H4 (cell line): Measurements from ENCODE around the gene EPB41L4B. TPM values are rescaled to one million over a fixed set of nuclear protein-coding genes. Genes with fewer than 3 reads are reported as not detected.
"Not testable (repeated sequence)": the region's sequence is repeated elsewhere in the genome, so short reads cannot be mapped to it uniquely, and the experiment has no call there.

Source experiments
- DNase-seq: peaks from one replicate; pipeline ENCODE4 v3.0.0-alpha.2; 2015; ENCODE audit warnings: low spot score
- total RNA-seq: library from RNA; depleted of rRNA; stranded (reverse); fragments of >200 nt; shearing (Covaris generic); gene quantifications from 2 replicates; pipeline ENCODE4 v1.2.3, GENCODE V29; 2014; rRNA removed

Gene EPB41L4B
- total RNA-seq: 1.4 and 3.5 TPM in 2 replicates

GRCh38 chr9:109320742-109321448 lies at the start of gene EPB41L4B:
Gene EPB41L4B (minus strand): TSS chr9:109321059. CDS start chr9:109320446, 613 bp downstream.
- DNase-seq: peak; percentile 86

DNA sequence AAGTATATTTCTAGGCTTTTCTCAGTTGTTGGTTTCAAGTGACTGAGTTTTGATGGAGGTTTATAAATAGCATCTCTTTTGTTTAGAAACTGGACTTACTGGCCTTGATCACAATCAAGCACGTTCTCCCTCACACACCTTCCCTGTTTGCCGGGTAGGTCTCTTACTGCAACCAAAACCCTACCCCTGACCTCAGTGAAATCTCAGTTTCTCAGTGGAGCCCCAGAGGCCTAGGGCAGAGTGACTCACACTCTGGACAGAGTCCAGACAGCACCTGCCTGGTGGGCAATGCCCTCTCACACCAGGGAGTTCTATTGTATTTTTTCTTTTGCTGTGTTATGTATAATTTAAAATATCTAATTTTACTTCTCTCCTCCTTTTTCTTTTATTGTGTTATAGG lies 48.4 kb upstream of the EPB41L4B start:
- no peak for DNase-seq

GRCh38 chr9:109360771-109361170 lies 39.9 kb upstream of the EPB41L4B start:
- DNase-seq: no peak

DNA sequence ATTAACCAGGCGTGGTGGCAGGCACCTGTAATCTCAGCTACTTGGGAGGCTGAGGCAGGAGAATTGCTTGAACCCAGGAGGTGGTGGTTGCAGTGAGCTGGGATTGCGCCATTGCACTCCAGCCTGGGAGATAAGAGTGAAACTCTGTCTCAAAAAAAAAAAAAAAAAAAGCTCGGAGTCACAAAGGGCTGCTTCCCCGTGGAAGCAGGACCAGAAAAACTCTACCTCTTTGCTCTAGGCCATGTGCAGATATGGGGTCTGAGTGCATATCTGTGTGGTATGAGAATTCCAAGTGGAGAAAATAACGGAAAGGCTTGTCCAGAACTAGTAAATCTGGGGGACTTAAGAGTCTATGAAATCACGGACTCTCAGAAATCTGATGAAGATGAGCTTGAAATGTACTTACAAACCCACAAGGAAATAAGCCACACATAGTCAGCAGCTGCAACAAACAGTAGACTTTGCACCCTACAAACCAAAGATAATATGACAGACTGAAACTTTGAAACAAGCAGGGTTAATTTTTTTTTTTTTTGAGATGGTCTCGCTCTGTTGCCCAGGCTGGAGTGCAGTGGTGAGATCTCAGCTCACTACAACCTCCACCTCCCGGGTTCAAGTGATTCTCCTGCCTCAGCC lies 38.2 kb upstream of the EPB41L4B start:
- DNase-seq: not testable (repeated sequence)

GRCh38 chr9:109355564-109356297 lies 34.9 kb upstream of the EPB41L4B start:
- DNase-seq: no peak

- DNase-seq: no peak
Observed at GRCh38 chr9:109354190-109354589, 33.3 kb upstream of the EPB41L4B start.

DNA sequence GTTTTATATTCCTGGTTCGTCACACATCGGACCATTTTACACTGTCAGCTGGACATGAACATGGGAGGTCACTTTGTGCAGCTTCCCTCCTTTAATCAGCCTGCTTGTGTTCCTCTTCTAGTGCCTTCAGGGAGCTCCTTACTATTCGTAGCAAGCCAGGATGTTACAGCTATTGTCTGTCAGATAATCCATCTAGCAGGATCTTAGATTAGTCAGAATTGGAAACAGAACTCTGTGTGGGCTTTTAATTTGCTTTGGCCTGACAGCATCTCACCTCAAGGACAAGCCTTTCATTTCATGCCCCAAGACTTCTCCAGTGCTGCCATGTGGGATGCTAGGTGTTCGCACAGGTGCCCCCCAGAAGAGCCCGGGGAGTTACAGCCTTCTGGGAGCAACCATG lies 30.2 kb upstream of the EPB41L4B start:
- DNase-seq: no peak

GRCh38 chr9:109349421-109349846 lies 28.6 kb upstream of the EPB41L4B start:
- DNase-seq: peak; percentile 65

DNA sequence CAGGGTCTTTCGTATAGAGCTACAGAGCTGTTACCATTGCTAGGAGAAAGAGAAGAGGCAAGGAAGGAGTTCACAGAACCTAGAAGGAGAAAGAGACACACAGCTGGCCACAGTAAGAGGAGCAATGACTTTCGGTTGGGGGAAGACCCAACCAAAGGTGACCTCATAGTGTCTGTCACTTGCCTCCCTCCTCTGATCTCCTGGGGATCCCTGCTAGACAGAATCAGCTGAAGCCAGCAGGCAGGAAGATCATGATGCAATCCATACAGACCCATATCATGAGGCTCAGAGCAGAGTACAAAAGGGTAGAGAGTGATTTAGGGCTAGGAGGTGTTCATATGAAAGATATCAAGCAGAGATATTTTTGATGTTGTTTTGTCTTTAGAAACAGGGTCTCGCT lies 26.0 kb upstream of the EPB41L4B start:
- no peak for DNase-seq

DNA sequence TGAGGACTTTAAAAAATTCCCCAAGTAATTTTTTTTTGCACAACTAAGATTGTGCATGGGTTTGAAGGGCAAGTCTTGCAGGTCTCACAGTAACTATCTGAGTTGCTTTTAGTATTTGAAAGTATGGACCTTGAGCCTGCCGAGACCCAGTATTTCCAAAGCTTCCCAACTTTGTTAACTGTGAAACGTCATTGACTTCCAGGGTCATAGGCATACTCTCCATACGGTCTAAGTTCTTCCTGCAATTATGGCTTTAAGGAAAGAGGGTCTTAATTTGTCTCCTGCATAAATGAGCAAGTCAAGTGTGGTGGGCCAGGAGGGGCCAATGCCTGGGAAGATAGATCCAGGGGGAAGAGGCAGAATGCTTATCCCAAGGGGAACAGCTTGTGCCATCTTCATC lies 24.0 kb upstream of the EPB41L4B start:
- no peak for DNase-seq

DNA sequence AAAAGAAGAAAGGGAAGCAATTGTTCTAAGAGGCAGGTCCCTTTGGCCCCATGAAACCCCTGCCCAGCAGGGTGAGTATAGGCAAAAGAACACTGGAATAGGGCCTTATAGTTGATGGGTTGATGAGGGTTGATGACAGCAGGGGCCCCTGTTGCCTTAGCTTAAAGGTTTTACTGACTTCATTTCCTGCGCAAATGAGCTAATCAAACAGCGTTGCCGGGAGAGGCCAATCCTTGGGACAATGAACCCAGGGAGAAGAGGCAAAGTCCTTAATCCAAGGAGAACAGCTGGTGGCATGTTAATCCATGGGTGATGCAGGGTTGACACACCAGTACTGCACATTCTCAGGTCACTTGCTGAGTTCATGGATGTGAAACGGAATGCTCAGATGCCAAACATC lies 22.0 kb upstream of the EPB41L4B start:
- DNase-seq: no peak

DNA sequence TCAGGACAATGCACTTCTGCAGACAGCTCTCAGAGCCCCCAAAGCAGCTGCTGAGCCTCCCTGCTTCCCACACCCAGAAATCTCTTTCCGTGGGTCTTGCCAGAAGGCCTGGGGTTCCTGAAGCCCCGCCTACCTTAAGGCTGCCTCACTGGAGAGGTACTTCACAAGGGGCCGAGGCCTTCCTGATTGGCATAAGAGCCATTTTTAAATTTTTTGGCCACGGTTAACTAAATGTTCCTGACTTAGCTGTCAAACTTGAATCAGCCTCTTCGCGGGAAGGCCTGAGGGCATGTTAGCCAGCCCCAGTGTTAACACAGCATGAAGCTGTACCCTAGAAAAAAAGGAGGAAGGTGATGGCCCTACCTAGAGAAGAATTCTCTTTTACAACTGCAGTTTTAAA lies 20.7 kb upstream of the EPB41L4B start:
- no peak for DNase-seq

DNA sequence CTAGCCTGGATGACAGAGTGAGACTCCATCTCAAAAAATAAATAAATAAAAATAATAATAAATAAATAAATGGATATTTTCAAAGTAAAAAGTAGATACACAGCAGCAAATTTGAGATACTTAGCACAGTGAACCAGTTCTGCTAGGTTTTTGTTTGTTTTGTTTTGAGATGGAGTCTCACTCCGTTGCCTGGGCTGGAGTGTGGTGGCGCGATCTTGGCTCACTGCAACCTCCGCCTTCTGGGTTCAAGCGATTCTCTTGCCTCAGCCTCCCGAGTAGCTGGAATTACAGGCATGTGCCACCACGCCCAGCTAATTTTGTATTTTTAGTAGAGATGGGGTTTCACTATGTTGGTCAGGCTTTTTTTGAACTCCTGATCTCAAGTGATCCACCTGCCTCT lies 20.1 kb upstream of the EPB41L4B start:
- DNase-seq: not testable (repeated sequence)

DNA sequence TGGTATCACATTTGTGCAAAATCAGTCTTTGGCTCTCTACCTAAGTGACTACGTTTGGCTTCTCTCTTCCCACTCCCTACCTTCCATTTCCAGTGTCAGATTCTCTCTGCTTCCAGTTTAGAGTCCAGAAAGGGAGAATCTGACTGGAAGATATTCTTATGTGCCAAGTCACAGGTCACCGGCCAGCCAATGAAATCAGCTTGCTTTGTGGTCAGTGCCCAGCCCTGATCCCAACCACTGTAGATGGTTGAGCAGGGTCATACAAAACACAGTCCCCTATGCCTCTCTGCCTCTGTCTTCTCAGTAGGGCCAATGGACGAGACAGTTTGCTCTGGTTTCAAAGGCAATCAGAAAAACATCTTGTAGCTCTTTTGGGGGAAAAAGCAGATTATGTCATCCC lies 15.6 kb upstream of the EPB41L4B start:
- DNase-seq: no peak

- no peak for DNase-seq
Observed at GRCh38 chr9:109335929-109336328, 15.1 kb upstream of the EPB41L4B start.

GRCh38 chr9:109335121-109335520 lies 14.3 kb upstream of the EPB41L4B start:
- no peak for DNase-seq

GRCh38 chr9:109331353-109331752 lies 10.5 kb upstream of the EPB41L4B start:
- peak; percentile 29 for DNase-seq

GRCh38 chr9:109329638-109330258 lies 8.9 kb upstream of the EPB41L4B start:
- peak; percentile 16 for DNase-seq

DNA sequence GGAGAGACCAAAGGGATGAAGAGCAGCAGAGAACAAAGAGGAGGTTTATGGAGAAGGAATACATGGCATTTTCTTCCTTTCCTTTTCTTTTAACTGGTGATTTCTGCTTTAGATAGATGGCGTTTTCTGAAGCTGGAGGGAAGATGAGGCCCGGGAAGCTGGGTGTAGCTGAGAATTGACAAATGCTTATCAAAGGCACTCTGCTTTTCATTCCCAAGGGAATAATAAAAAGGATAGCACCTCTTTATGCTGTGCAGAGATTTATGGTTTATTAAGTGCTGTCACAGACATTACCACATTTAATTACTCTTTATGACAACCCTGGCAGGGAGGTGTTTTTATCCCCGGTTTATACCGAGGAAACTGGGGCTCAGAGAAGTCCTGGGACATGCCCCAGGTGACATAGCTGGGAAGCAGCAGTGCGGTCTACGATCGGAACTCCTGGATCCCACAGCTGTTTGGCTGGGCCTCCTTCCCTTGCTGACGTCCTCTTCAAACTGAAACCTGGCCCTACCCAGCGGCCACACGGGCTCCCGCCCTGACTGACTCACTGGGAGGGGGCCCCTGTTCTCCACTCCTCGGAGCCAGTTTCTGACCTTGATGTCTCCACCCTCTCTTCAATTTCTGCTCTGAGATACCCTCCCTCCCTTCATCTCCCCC lies 8.2 kb upstream of the EPB41L4B start:
- DNase-seq: peak; percentile 77

DNA sequence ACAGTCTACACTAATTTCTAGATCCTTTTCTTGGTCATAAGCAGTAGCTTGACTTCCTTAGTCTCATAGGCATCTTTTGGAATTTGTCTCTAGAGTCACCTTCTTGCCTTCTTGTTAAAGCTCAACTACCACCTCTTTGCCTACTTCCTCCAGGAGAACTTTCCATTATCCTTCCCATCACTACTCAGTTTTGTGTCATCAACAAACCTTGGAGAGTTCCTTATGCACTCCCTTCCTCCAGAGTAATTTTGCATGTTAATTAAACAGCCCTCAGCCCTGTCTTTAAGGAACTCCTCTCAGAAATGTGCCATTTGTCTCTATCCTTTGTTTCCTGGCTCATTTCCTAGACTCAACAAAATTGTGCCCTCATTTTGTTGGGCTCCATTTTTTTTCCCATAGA lies 4.2 kb upstream of the EPB41L4B start:
- no peak for DNase-seq

- DNase-seq: no peak
Observed at GRCh38 chr9:109323771-109324170, 2.9 kb upstream of the EPB41L4B start.

DNA sequence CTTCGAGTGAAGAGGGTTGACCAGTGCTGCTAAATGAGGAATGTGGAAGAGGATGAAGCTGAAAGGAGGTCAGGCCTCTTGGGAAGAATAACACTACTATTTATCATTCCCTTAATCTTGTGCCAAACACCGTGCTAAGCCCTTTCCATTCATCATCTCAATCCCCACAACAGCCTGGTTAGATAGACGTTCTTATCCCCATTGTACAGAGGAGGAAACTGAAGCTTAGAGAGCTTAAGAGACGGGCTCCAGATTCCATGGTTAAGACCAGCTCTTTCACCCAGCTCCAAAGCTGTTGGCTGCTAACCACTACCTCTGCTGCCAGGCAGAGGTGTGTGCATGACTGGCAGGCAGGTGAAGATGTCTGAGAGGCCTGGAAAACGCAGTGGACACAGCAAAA lies 868 bp upstream of the EPB41L4B start:
- no peak for DNase-seq
